Tibial artery (tissue), 4 donors: ENCODE results near the gene STAT5B.
"Not testable (repeated sequence)": the region's sequence is repeated elsewhere in the genome, so short reads cannot be mapped to it uniquely, and the experiment has no call there.

Source experiments
- DNase-seq, 2 donors: peaks; one replicate each; pipeline ENCODE4 v3.0.0-alpha.2; 2019
- H3K27ac ChIP-seq, 2 donors: fragments of 200-600 bp; sonication (generic) in 1 of 2; 1 replicate in 1 of 2; 2 replicates in 1 of 2; pipeline ENCODE4 v1.5.1; 2018 to 2019; ENCODE audit warnings: mild to moderate bottlenecking in 1 of 2
- H3K27me3 ChIP-seq, 2 donors: fragments of 200-600 bp; sonication (generic) in 1 of 2; one replicate each; pipeline versions ENCODE4 v1.5.1 to v1.6.0; 2016 to 2019
- H3K36me3 ChIP-seq, 3 donors: fragments of 200-600 bp; sonication (generic) in 2 of 3; one replicate each; pipeline ENCODE4 v1.5.1; 2016 to 2019; ENCODE audit warnings: mild to moderate bottlenecking in 2 of 3
- H3K4me1 ChIP-seq, 4 donors: fragments of 200-600 bp; sonication (generic) in 2 of 4; 1 replicate in 3 of 4; 2 replicates in 1 of 4; pipeline ENCODE4 v1.5.1; 2016 to 2019
- H3K4me3 ChIP-seq, 2 donors: fragments of 200-600 bp; sonication (generic) in 1 of 2; 1 replicate in 1 of 2; 2 replicates in 1 of 2; pipeline ENCODE4 v1.5.1; 2018 to 2019; ENCODE audit warnings: mild to moderate bottlenecking in 2 of 2
- H3K9me3 ChIP-seq, 3 donors: fragments of 200-600 bp; sonication (generic) in 1 of 3; one replicate each; pipeline ENCODE4 v1.5.1; 2016 to 2019
- intact Hi-C: fragments of 100-400 bp; cut with DNase I; formaldehyde crosslinking; loops from one replicate; pipeline ENCODE4 v1.15.0; 2023; ENCODE audit warnings: low total_unique reads
- TF ChIP-seq, protein P1 (sequence below), 2 experiments: fragments of 200-600 bp in 1 of 2; fragments of 450-650 bp in 1 of 2; IDR thresholded peaks; one replicate each; pipeline ENCODE4 v1.5.1; 2017 to 2019; ENCODE audit warnings: antibody characterized with exemption in 2 of 2, mild to moderate bottlenecking in 1 of 2, moderate library complexity in 1 of 2

STAT5B gene

DNA sequence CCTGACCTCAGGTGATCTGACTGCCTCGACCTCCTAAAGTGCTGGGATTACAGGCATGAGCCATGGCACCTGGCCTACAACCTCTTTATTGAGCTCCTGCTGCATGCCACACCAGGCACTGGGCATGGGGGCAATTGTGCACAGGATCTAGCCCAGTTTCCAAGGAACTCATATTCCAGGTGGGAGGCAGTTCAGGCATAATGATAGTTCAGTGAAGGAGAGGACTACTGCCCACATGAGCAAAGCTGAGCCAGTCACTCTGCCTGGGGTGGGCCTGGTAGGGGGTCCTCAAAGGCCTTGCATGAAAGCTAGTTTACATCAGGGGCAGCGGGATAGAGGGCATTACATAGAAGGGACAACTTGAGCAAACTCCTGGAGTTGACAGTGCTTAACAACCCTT, 88.4 kb downstream of the STAT5B start:
- no peaks in the 10 kb centered on the region for H3K27me3 ChIP-seq
- H3K9me3 ChIP-seq = no peaks in the 10 kb centered on the region
- DNase-seq = no peak
- peaks cover 0 to 21% (median 18%) of the 10 kb centered on the region in 4 donors for H3K4me1 ChIP-seq
- TF ChIP-seq, protein P1, sequence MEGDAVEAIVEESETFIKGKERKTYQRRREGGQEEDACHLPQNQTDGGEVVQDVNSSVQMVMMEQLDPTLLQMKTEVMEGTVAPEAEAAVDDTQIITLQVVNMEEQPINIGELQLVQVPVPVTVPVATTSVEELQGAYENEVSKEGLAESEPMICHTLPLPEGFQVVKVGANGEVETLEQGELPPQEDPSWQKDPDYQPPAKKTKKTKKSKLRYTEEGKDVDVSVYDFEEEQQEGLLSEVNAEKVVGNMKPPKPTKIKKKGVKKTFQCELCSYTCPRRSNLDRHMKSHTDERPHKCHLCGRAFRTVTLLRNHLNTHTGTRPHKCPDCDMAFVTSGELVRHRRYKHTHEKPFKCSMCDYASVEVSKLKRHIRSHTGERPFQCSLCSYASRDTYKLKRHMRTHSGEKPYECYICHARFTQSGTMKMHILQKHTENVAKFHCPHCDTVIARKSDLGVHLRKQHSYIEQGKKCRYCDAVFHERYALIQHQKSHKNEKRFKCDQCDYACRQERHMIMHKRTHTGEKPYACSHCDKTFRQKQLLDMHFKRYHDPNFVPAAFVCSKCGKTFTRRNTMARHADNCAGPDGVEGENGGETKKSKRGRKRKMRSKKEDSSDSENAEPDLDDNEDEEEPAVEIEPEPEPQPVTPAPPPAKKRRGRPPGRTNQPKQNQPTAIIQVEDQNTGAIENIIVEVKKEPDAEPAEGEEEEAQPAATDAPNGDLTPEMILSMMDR (IDR thresholded peaks at IDR 0.05) = no peak
- no peak overlapping the region for H3K4me3 ChIP-seq
- H3K27ac ChIP-seq = no peak overlapping the region
- peaks cover 0 to 24% (median 0%) of the 10 kb centered on the region in 3 donors for H3K36me3 ChIP-seq
- intact Hi-C loops = no loop called here

DNA sequence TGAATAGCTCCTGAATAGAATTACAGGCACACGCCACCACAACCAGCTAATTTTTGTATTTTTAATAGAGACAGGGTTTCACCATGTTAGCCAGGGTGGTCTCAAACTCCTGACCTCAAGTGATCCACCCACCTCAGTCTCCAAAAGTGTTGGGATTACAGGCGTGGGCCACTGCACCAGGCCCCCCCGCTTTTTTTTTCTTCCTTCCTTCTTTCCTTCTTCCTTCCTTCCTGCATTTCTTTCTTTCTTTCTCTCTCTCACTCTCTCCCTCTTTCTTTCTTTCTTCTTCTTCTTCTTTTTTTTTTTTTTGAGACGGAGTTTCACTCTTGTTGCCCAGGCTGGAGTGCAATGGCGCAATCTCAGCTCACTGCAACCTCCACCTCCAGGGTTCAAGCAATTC, 90.0 kb downstream of the STAT5B start:
- H3K4me3 ChIP-seq, intact Hi-C loops, H3K9me3 ChIP-seq, H3K27ac ChIP-seq, DNase-seq: not testable (repeated sequence)
- Histone ChIP-seq H3K27me3 (peaks cover 0 to 12% of the 10 kb centered on the region in 2 donors), H3K4me1 (peaks cover 0 to 18% (median 16%) of the 10 kb centered on the region in 4 donors), H3K36me3 (peaks cover 0 to 18% (median 0%) of the 10 kb centered on the region in 3 donors)

DNA sequence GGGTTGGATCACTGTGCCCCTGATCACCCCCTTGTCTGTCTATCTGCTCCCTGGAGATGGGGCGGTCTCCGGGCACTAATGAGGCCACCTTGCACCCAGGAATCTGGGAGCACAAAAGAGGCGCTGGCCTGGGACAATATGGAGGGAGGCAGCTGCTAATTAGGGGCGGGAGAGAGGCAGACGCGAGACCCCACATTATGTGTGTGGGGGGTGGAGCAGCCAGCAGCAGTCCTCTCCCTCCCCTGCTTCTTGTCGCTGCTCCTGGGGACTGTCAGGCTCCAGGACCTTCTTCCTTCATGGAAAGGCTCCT, 90.6 kb downstream of the STAT5B start:
- H3K4me3 ChIP-seq = no peak overlapping the region
- DNase-seq = no peak
- peaks cover 0 to 15% (median 0%) of the 10 kb centered on the region in 3 donors for H3K36me3 ChIP-seq
- no peaks in the 10 kb centered on the region for H3K9me3 ChIP-seq
- peaks cover 0 to 18% of the 10 kb centered on the region in 2 donors for H3K27me3 ChIP-seq
- H3K4me1 ChIP-seq = peaks cover 0 to 25% (median 23%) of the 10 kb centered on the region in 4 donors
- TF ChIP-seq, protein P1 (IDR thresholded peaks at IDR 0.05) = no peak
- intact Hi-C loops = no loop called here
- H3K27ac ChIP-seq = no peak overlapping the region

DNA sequence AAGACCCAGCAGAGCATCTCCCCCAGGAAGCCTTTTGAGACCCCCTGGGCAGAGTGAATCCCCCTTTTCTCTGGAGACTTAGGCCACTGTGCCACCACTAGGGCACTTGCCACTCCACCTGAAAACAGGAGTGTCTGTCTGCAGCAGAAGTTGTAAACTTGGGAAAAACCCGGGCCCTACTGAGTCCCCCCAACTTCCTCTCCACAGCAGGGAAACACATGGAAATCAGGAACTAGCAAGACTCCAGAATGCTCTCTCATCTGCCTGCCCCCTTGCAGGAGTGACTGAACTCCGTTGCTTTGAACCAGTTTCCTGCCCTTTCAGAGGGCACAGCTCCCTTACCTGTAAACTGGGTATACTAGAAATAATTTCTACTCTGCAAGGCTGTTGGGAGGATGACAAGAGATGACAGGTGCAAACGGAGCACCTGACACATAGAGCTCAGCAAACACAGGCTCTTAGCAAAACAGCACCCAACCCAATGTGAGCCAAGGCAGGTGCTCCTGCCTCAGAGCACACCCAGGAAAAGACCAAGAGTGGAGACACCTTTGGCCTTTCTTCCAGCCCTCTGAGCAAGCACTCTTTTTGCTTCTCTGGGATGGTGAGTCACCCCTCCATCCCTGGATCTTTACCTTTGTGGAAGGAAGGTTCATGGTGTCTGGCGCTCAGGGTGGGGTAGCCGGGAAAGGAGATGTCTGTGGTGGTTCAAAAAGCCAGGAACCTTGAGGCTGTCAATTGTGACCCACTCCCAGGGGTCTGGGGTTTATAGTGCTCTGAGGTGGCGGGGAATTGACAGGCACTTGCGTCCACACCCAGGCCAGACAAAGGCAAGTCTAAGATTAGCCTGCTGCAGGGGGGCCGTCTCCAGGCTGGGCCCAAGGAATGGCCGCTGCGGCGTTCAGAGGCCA, 91.2 kb downstream of the STAT5B start, which contains the start of gene HCRT:
Gene HCRT (minus strand): TSS at position 740 of the 908 bp plus-strand sequence. CDS start 87 bp downstream, at position 653.
- intact Hi-C loops = no loop called here
- no peak for DNase-seq
- peaks cover 0 to 24% of the 10 kb centered on the region in 2 donors for H3K27me3 ChIP-seq
- peak within 1 kb of the TSS; percentile 70 to 72 for H3K27ac ChIP-seq
- peaks cover 0 to 9% (median 0%) of the 10 kb centered on the region in 3 donors for H3K36me3 ChIP-seq
- no peaks in the 10 kb centered on the region for H3K9me3 ChIP-seq
- H3K4me3 ChIP-seq = peak within 1 kb of the TSS; percentile 53 to 71
- TF ChIP-seq, protein P1 (IDR thresholded peaks at IDR 0.05) = no peak
- peaks cover 0 to 28% (median 25%) of the 10 kb centered on the region in 4 donors for H3K4me1 ChIP-seq

DNA sequence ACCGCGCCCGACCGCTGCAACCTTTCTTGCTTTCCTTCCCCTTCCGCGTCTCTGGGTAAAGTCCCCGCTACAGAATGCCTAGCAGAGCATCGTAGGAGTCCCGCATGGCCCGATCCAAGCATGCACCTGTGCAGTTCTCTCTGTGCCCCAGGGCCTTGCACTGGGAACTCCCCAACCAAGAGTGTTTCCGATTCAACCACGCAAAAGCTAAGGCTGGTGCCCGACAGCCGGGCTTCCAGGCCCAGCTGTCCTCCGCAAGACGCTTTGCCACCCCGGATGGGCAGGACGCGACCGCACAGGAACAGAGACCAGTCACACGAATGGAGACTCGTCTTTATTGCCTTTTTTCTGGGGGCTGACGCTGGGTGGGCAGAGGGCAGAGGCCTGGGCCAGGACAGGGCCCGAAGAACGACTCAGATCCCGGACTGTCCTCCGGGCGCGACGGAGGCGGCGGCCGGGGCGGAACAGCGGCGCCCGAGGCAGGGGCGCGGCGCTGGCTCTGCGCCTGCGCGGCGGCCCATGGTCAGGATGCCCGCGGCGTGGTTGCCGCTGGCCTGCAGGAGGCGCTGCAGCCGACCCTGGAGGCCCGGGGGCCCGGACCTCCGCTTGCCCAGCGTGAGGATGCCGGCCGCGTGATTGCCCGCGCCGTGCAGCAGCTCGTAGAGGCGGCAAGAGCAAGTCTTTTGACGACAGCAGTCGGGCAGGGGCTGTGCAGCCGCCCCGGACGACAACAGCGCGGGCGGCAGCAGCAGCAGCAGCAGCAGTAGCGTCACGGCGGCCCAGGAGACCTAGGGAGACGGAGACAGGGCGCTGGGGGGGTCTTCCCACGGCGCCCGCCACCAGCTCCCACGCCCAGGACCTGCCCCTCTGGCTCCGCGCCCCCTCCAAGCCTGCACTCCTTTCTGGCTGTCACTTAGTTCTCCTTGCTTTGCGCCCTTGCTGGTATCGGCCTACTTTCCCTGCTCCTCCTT, 92.2 kb downstream of the STAT5B start:
- Histone ChIP-seq H3K27ac (peak overlapping the region; percentile 70 to 72), H3K4me3 (peak overlapping the region; percentile 53 to 71), H3K27me3 (peaks cover 0 to 32% of the 10 kb centered on the region in 2 donors), H3K9me3 (no peaks in the 10 kb centered on the region), H3K36me3 (no peaks in the 10 kb centered on the region), H3K4me1 (peaks cover 0 to 28% (median 25%) of the 10 kb centered on the region in 4 donors)
- intact Hi-C loops = no loop called here
- DNase-seq = peak; percentile 48 to 86
- TF ChIP-seq, protein P1 (IDR thresholded peaks at IDR 0.05) = peak; percentile 76 to 84
